ENCODE data around the gene PPDPF. TPM values are rescaled to one million over a fixed set of nuclear protein-coding genes. Genes with fewer than 3 reads are reported as not detected.

The PPDPF gene
- total and polyA plus RNA-seq, 2 of the 8 experiments (the other 6 are each of a cell fraction or from before 2014, with no cell fraction given): 30.5 to 138 TPM

- H3K27me3 ChIP-seq (replicated peaks in 1 of 4; ENCODE audit: control insufficient read depth in 3 of 4, extremely low read depth in 1 of 4, insufficient read depth in 3 of 4, low read length in 3 of 4): no peaks in the 10 kb centered on the region
- 80% methylated on average over 51 of the region's 58 CpGs; no CpG with 5 or more reads in 1 of the 2 experiments for WGBS, 2 experiments (ENCODE audit: extremely low coverage in 1 of 2, insufficient coverage in 1 of 2, insufficient read length in 1 of 2, insufficient replicate concordance in 2 of 2, low coverage in 1 of 2, low lambda C conversion rate in 2 of 2, missing lambda C conversion rate in 1 of 2)
Observed at GRCh38 chr20:63546956-63547724, 26.6 kb downstream of the PPDPF start.

More at GRCh38 chr20:63546956-63547724, 26.6 kb downstream of the PPDPF start:
- H4K91ac ChIP-seq (replicated peaks; ENCODE audit: insufficient read length, low read length): peak overlapping the region; percentile 40
- H3K9me3 ChIP-seq (ENCODE audit: insufficient read depth in 2 of 2, low read depth in 1 of 2, low read length in 1 of 2): no peaks in the 10 kb centered on the region
- H2BK20ac ChIP-seq (ENCODE audit: low read length): no peak overlapping the region
- peak overlapping the region; percentile 52; the same call in 1 of the 2 replicates for H2BK5ac ChIP-seq (ENCODE audit: low read depth, low read length)
- peak overlapping the region; percentile 25; the same call in 1 of the 2 replicates for H4K8ac ChIP-seq (ENCODE audit: extremely low read depth, insufficient read depth, low read length)
- no peak overlapping the region for H3K4me3 ChIP-seq (ENCODE audit: extremely low read depth in 1 of 4, insufficient read depth in 2 of 4, low read depth in 3 of 4, low read length in 4 of 4)
- peak overlapping the region in 1 of 2 experiments; percentile 42; a peak in 2 of 4 replicates for H3K4me2 ChIP-seq (ENCODE audit: insufficient read depth in 1 of 2, low read depth in 2 of 2, low read length in 2 of 2)
- CTCF ChIA-PET (ENCODE audit: partially characterized antibody): interaction anchor here (0.7 to 1.5 kb wide), 12 partner anchors 9 to 1179 kb away, joined by 3 to 11 read pairs (median 4); partner anchors contain the start of genes PTK6 and TPD52L2
- no peak overlapping the region for H3K9ac ChIP-seq (replicated peaks in 1 of 4; ENCODE audit: extremely low read depth in 1 of 4, low read depth in 3 of 4, low read length in 3 of 4)
- H3K56ac ChIP-seq (replicated peaks; ENCODE audit: insufficient read length, low read depth, low read length): no peak overlapping the region
- POLR2A ChIA-PET (ENCODE audit: partially characterized antibody): interaction anchor here (1.0 to 2.3 kb wide), 2 partner anchors 13 to 26 kb away, joined by 3 to 10 read pairs; partner anchors contain the start of gene PPDPF
- DNase-seq (ENCODE audit: low read depth in 1 of 2, low spot score in 2 of 2): no peak
- H3K27ac ChIP-seq (ENCODE audit: low read depth, low read length): no peak overlapping the region
- no peak overlapping the region; the same call in 1 of the 2 replicates for H2AK5ac ChIP-seq (ENCODE audit: low read depth, low read length)
- H3K4ac ChIP-seq (replicated peaks; ENCODE audit: insufficient read length, low read depth, low read length): no peak overlapping the region
- no peaks in the 10 kb centered on the region for H4K20me1 ChIP-seq (replicated peaks in 1 of 2; ENCODE audit: control insufficient read depth in 1 of 2, insufficient read depth in 2 of 2, low read length in 2 of 2)
- no peak overlapping the region for H3K23ac ChIP-seq (ENCODE audit: insufficient read length)
- H3K79me2 ChIP-seq (ENCODE audit: control insufficient read depth in 1 of 2, insufficient read depth in 2 of 2, low read length in 2 of 2): no peaks in the 10 kb centered on the region
- H3K18ac ChIP-seq (ENCODE audit: extremely low read depth, low read length): no peak overlapping the region
- H3K36me3 ChIP-seq (ENCODE audit: control insufficient read depth in 2 of 4, insufficient read depth in 4 of 4, low read length in 3 of 4): no peaks in the 10 kb centered on the region
- H2BK15ac ChIP-seq (ENCODE audit: low read length): peak overlapping the region; percentile 72; the same call in 1 of the 2 replicates
- FAIRE-seq: no peak
- no peaks in the 10 kb centered on the region for H3K23me2 ChIP-seq (ENCODE audit: low read depth, low read length)
- no peak overlapping the region for H2BK120ac ChIP-seq (replicated peaks; ENCODE audit: low read depth, low read length)
- H3K79me1 ChIP-seq (ENCODE audit: low read depth, low read length): no peaks in the 10 kb centered on the region
- H3K4me1 ChIP-seq (replicated peaks in 1 of 4; ENCODE audit: control insufficient read depth in 3 of 4, insufficient read depth in 4 of 4, low read length in 3 of 4): peaks cover 0 to 22% (median 7%) of the 10 kb centered on the region in 4 experiments; a peak in 5 of 7 replicates
- no peak overlapping the region for H2AFZ ChIP-seq (ENCODE audit: low read length)
- no peak for TF ChIP-seq BCL11A (IDR thresholded peaks at IDR 0.05; ENCODE audit: low read depth in 2 of 2, low read length in 2 of 2)
- TF ChIP-seq TBP (IDR thresholded peaks at IDR 0.05; ENCODE audit: low read depth, low read length): no peak
- no peak for TF ChIP-seq SIRT6 (IDR thresholded peaks at IDR 0.05; ENCODE audit: low read length)
- no peak for TF ChIP-seq KDM1A (IDR thresholded peaks at IDR 0.05; ENCODE audit: borderline replicate concordance, low read length)
- TF ChIP-seq CHD2 (IDR thresholded peaks at IDR 0.05; ENCODE audit: low read length): no peak
- TF ChIP-seq NANOG (IDR thresholded peaks at IDR 0.05; ENCODE audit: insufficient read depth, low read depth, low read length, poor library complexity, severe bottlenecking): no peak
- H4K5ac ChIP-seq (ENCODE audit: insufficient read length, low read depth, low read length): no peak overlapping the region
- H3K14ac ChIP-seq (ENCODE audit: insufficient read length): no peak overlapping the region
- peak overlapping the region; percentile 80; the same call in 1 of the 2 replicates for H2BK12ac ChIP-seq (ENCODE audit: low read depth, low read length)

Measured in H1 (cell line).